Stimulated activated naive CD8-positive, alpha-beta T cell treated with anti-CD3 and anti-CD28 coated beads, Interleukin-15, Interleukin-2, amounts not matched to agents 100 ng/mL and 50 ng/mL, for 24 hours (primary cell): ENCODE results near the gene PRKCA.

Experiments used
- H3K27ac Mint-ChIP-seq: one replicate; pipeline ENCODE4 v1.8.0; 2021; ENCODE audit warnings: mild to moderate bottlenecking, mixed read lengths
- H3K27me3 Mint-ChIP-seq: one replicate; pipeline ENCODE4 v1.8.0; 2021; ENCODE audit warnings: mixed read lengths
- H3K36me3 Mint-ChIP-seq: one replicate; pipeline ENCODE4 v1.8.0; 2021; ENCODE audit warnings: low read depth, mixed read lengths
- H3K4me1 Mint-ChIP-seq: one replicate; pipeline ENCODE4 v1.8.0; 2021; ENCODE audit warnings: low read depth, mixed read lengths
- H3K4me3 Mint-ChIP-seq: one replicate; pipeline ENCODE4 v1.8.0; 2021; ENCODE audit warnings: mild to moderate bottlenecking, mixed read lengths
- H3K9me3 Mint-ChIP-seq: one replicate; pipeline ENCODE4 v1.8.0; 2021; ENCODE audit warnings: mixed read lengths

Gene PRKCA

DNA sequence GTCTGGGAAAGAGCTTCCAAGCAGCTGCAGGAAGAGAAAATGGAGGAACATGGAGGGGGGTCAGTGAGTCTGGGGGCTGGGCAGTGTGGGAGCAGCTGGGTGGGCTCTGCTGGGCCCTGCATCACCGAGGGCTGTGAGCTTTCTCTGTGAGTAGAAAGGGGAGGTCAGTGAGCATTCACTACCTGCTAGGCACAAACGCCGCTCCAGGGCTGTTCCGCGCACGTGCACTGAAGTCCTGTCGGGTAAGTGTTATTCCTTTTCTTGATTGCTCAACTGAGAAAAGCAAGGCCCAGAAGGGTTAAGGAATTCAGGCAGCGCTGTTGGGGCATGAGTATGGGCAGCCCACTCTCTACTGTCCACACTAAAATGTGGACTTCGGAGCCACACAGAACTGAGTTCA, 537.2 kb downstream of the PRKCA start:
- Mint-ChIP-seq H3K9me3 (no peaks in the 10 kb centered on the region), H3K4me1 (no peaks in the 10 kb centered on the region), H3K36me3 (no peaks in the 10 kb centered on the region)

DNA sequence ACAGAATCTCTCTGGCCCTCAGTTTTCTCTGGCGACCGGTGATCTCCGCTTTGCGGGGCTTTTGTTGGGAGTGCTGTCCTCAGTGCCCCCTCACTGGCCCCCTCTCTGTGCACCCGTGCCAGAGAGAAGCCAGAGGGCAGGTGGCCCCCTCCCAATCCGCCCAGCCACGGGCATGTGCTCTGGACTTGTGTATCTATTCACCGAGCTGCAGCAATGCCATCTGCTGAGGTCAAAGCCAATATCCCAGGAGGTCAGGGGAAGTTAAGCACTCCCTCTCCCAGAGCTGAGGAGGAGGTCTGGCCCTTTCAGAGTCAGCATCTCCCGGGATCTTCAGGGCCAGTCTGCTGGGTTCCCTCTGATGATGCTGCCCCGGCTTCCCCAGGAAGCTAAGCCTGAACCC, 537.6 kb downstream of the PRKCA start:
- H3K36me3 Mint-ChIP-seq: no peaks in the 10 kb centered on the region
- no peak overlapping the region for H3K4me3 Mint-ChIP-seq
- no peak overlapping the region for H3K27ac Mint-ChIP-seq
- H3K9me3 Mint-ChIP-seq: no peaks in the 10 kb centered on the region
- no peaks in the 10 kb centered on the region for H3K4me1 Mint-ChIP-seq
- peaks cover 29% of the 10 kb centered on the region for H3K27me3 Mint-ChIP-seq

More for the DNA sequence above, 537.2 kb downstream of the PRKCA start:
- Mint-ChIP-seq H3K4me3 (no peak overlapping the region), H3K27me3 (peaks cover 30% of the 10 kb centered on the region), H3K27ac (no peak overlapping the region)

DNA sequence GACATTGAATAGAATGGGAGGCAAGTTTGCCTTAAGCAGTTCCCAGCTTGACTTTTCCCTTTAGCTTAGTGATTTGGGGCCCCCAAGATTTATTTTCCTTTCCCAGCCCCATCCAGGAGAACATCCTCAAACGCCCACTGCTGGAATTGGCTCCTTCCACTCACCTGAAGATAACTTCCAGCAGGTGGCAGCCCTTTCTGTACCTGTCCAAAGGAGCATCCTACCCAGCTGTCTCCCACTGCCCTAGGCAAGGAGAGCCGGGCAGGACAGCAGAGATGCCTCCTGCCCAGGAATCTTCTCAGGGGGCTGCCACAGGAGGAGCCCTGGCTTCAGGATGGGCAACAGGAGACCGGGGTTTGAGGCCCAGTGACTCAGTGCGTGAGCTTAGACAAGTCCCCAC, 538.9 kb downstream of the PRKCA start:
- Mint-ChIP-seq H3K4me3 (no peak overlapping the region), H3K4me1 (no peaks in the 10 kb centered on the region), H3K9me3 (peaks cover 3% of the 10 kb centered on the region), H3K27ac (no peak overlapping the region), H3K27me3 (peaks cover 23% of the 10 kb centered on the region), H3K36me3 (no peaks in the 10 kb centered on the region)

DNA sequence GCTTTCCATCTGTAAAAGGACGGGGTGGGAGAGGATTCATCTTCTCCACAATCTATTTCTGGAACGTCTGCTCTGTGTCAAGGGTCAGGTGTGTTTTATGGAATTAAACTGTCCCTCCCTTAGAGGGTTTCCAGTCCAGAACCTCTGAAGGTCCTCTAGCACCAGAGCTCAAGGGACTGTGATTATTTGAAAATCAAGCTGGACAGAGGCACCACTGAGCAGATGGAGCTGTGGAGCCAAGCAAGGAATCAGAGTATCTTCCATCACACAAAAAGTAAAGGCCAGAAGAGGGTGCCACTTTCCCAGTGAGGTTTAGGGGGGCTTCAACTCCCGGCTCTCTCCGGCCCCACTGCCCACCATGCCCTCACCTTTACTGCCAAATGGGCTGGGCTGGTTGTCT, 539.3 kb downstream of the PRKCA start:
- Mint-ChIP-seq H3K9me3 (peaks cover 7% of the 10 kb centered on the region), H3K4me3 (no peak overlapping the region), H3K36me3 (no peaks in the 10 kb centered on the region), H3K27me3 (peaks cover 23% of the 10 kb centered on the region), H3K4me1 (no peaks in the 10 kb centered on the region), H3K27ac (no peak overlapping the region)

DNA sequence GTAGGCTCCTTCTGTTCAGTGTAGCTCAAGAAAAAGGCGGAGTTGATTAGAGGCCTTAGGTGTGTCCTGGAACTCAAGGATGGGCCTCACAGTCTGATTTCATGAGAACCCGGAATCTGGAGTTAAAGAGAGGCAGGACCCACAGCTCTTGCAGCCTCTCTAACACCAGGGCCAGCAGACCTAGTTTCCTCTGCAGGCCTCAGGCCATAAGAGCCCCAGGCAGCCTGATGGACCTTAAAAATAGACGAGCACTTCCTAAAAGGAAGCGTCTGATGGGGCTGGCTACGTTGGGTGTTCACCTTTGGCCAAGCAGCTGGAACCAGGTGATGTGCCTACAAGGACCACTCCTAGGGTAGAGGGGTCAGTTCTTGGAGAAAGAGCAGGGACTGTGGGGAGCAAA, 540.1 kb downstream of the PRKCA start:
- Mint-ChIP-seq H3K27ac (no peak overlapping the region), H3K4me1 (no peaks in the 10 kb centered on the region), H3K9me3 (peaks cover 13% of the 10 kb centered on the region), H3K4me3 (no peak overlapping the region), H3K27me3 (peaks cover 17% of the 10 kb centered on the region), H3K36me3 (no peaks in the 10 kb centered on the region)

DNA sequence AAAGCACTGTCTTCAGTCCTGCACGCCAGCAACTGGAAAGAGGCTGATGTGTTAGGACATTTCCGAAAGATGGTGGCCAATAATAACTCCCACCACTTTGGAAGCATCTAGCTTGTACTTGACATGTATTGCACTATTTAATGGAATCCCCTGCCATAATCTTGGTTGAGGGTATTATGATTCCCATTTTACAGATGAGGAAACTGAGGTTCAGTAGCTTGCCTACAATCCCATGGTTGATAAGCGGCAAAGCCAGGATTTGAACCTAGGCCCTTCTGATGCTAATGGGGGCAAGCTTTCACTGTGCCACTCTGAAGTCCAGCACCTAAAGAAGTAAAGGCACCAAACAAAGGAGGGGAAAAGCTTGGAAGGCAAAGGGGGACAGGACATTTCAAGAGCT, 540.5 kb downstream of the PRKCA start:
- peaks cover 15% of the 10 kb centered on the region for H3K27me3 Mint-ChIP-seq
- no peak overlapping the region for H3K27ac Mint-ChIP-seq
- peaks cover 13% of the 10 kb centered on the region for H3K9me3 Mint-ChIP-seq
- no peaks in the 10 kb centered on the region for H3K4me1 Mint-ChIP-seq
- H3K4me3 Mint-ChIP-seq: no peak overlapping the region
- no peaks in the 10 kb centered on the region for H3K36me3 Mint-ChIP-seq

DNA sequence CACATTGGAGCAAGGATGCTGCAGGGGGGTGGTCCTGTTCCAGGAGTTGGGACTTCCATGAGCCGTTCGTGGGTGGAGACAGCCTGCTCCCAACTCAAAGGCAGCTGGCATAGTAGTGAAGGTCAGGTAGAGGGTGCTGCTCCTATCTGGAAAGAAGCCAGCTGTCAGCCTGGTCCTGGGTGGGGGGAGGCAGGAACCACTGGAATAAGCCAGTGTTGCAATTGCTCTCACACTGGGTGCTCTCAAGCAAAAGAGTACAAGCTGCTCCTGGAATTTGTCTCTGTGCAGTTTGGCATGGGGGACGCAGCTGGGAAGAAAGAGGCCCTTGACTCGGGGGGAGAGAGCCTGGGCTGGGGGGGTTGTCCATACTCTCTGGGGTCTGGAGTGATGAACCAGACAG, 541.2 kb downstream of the PRKCA start:
- H3K4me3 Mint-ChIP-seq: no peak overlapping the region
- peaks cover 15% of the 10 kb centered on the region for H3K27me3 Mint-ChIP-seq
- H3K27ac Mint-ChIP-seq: no peak overlapping the region
- H3K9me3 Mint-ChIP-seq: peaks cover 13% of the 10 kb centered on the region
- H3K4me1 Mint-ChIP-seq: no peaks in the 10 kb centered on the region
- H3K36me3 Mint-ChIP-seq: no peaks in the 10 kb centered on the region

DNA sequence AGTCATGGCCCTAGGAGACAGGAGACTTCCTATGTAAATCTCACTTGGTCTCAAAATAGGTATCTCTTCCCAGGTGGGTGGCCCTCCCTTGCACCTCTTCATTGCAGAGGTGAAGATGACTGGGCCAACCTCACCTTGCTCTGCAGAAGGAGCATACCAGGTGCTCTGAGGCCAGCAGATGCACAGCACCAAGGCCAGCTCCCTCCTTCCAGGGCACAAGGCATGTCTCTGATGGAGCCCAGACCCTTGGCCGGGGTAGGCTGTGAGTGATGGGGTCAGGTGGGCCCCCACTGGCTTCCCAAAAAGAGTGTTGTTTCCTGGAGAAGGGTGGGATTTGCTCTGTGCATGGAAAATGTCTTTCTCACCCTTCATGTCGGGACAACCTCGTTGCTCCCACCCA, 545.3 kb downstream of the PRKCA start:
- Mint-ChIP-seq H3K4me1 (no peaks in the 10 kb centered on the region), H3K4me3 (no peak overlapping the region), H3K27ac (no peak overlapping the region), H3K36me3 (no peaks in the 10 kb centered on the region), H3K27me3 (peaks cover 7% of the 10 kb centered on the region), H3K9me3 (peaks cover 13% of the 10 kb centered on the region)

DNA sequence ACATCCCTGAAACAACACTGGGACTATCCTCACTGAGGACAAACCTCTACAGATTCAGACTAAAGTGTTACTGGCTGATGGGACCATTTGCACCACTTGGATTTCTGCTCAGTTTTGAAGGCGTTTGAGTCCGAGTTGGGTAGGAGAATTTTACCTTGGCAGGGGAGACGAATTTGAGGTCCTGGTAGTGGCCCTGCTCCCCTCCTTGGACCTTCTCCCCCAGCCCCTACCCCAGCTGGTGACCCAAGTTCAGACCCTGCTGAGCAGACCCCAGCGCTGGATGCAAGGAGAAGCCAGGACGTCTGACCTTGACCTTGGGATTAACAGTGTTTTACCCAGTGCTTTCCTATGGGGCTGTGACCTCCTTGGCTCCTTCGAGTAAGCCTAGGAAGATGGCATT, 546.1 kb downstream of the PRKCA start:
- H3K9me3 Mint-ChIP-seq: peaks cover 13% of the 10 kb centered on the region
- no peak overlapping the region for H3K4me3 Mint-ChIP-seq
- no peaks in the 10 kb centered on the region for H3K36me3 Mint-ChIP-seq
- no peak overlapping the region for H3K27ac Mint-ChIP-seq
- H3K27me3 Mint-ChIP-seq: peaks cover 7% of the 10 kb centered on the region
- no peaks in the 10 kb centered on the region for H3K4me1 Mint-ChIP-seq

DNA sequence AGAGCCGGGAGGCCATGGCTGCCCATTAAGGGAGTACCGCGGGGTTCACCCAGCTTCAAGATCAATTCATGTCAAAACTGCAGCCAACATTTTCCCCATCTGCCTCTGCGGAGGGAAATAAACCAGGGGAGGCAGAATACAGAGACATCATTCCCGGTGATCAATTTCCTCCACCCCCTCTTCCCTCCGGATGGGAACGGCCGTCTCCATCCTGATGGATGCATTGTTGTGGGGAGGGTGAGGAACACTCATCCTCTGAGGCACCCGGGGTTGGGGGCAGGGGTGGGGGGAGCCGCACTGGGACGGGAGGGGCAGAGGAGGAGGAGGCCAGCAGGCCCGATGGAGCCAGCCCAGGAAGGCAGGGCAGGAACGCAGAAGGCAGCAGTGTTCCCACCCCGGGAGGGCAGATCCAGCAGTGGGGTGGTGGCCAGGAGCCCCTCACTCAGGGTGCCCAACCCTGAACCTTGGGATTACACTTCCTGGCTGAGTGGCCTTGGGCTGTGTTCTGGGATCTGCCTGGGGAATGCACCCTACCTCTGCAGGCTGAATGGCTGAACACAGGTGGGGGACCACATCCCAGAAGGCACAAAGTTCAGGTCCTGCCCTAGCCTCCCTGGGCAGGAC, 546.7 kb downstream of the PRKCA start:
- Mint-ChIP-seq H3K9me3 (peaks cover 13% of the 10 kb centered on the region), H3K36me3 (no peaks in the 10 kb centered on the region), H3K27me3 (peaks cover 7% of the 10 kb centered on the region)

DNA sequence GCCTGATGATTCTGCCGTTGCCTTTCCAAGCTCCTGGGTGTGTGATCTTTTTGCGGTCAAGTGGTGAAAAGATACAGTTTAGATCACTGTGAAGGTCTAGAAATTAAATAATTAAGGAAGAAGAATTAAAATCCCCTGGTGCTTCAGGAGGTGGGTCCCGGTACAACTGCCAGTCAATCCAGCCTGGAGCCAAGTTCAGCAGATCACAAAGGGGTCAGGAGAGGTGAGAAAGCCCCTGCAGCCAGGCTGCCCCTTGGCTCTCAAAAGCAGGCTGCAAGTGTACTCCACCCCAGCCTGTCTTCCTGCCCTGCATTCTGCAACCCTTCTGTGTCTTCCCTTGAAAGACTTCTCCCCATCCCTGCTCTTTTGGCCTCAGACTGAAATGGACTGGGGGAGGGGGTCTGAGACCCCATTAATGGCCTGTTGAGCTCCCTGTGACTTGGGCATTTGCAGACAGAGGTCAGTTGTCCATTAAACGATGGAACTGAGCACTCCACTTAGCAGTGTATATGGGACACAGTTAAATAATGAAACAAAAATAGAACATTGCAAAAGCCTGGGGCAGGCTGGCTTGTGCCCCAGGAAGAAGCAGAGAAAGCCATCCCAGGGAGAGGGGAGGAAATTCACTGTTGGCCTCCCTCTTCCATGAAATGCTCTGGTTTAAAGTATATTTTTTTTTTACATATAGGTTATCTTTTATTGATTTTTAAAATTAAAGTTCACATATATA, 547.6 kb downstream of the PRKCA start:
- H3K9me3 Mint-ChIP-seq: peaks cover 13% of the 10 kb centered on the region
- no peak overlapping the region for H3K4me3 Mint-ChIP-seq
- no peaks in the 10 kb centered on the region for H3K4me1 Mint-ChIP-seq
- H3K36me3 Mint-ChIP-seq: no peaks in the 10 kb centered on the region
- no peak overlapping the region for H3K27ac Mint-ChIP-seq
- H3K27me3 Mint-ChIP-seq: peaks cover 7% of the 10 kb centered on the region

More for the DNA sequence above, 546.7 kb downstream of the PRKCA start:
- Mint-ChIP-seq H3K27ac (no peak overlapping the region), H3K4me1 (no peaks in the 10 kb centered on the region), H3K4me3 (no peak overlapping the region)

DNA sequence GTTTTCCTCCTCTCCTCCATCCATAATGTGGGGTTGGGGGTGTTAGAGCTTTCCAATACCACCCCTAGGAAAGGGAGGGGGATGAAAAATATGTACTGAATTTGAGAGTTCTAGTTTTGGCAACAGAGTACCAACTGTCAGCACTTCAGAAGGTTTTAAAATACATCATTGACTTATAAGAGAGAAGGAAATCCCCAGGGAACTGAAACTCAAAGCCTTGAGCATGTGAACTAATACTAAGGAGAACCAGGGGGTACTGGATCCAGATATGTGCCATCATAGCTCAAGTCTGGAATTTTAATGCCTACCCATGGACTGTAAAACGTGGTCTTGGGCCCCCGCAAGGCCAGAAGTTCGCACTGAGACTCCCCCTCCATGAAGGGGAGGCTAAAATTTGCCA, 548.3 kb downstream of the PRKCA start:
- no peak overlapping the region for H3K27ac Mint-ChIP-seq
- H3K27me3 Mint-ChIP-seq: peaks cover 7% of the 10 kb centered on the region
- no peak overlapping the region for H3K4me3 Mint-ChIP-seq
- no peaks in the 10 kb centered on the region for H3K4me1 Mint-ChIP-seq
- peaks cover 11% of the 10 kb centered on the region for H3K9me3 Mint-ChIP-seq
- H3K36me3 Mint-ChIP-seq: no peaks in the 10 kb centered on the region

DNA sequence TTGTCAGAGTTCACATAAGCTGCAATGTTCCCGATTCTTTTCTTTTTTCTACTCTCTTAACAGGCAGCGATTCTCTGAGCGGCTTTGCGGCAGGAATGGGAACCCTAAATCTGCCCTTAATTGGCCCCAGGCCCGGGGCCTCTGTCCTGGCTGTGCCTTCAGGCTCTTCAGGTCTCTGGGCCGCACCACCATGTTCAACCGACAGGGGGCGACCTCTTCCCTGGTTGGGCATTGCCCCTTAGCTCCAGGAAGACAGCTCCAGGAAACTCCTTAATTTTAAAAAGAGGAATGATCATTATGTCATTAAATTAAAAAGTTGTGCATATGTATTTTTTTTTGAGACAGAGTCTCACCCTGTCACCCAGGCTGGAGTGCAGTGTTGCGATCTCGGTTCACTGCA, 552.8 kb downstream of the PRKCA start:
- no peaks in the 10 kb centered on the region for H3K9me3 Mint-ChIP-seq
- H3K4me3 Mint-ChIP-seq: no peak overlapping the region
- no peaks in the 10 kb centered on the region for H3K36me3 Mint-ChIP-seq
- H3K4me1 Mint-ChIP-seq: peaks cover under 1% of the 10 kb centered on the region
- H3K27me3 Mint-ChIP-seq: no peaks in the 10 kb centered on the region
- H3K27ac Mint-ChIP-seq: no peak overlapping the region

DNA sequence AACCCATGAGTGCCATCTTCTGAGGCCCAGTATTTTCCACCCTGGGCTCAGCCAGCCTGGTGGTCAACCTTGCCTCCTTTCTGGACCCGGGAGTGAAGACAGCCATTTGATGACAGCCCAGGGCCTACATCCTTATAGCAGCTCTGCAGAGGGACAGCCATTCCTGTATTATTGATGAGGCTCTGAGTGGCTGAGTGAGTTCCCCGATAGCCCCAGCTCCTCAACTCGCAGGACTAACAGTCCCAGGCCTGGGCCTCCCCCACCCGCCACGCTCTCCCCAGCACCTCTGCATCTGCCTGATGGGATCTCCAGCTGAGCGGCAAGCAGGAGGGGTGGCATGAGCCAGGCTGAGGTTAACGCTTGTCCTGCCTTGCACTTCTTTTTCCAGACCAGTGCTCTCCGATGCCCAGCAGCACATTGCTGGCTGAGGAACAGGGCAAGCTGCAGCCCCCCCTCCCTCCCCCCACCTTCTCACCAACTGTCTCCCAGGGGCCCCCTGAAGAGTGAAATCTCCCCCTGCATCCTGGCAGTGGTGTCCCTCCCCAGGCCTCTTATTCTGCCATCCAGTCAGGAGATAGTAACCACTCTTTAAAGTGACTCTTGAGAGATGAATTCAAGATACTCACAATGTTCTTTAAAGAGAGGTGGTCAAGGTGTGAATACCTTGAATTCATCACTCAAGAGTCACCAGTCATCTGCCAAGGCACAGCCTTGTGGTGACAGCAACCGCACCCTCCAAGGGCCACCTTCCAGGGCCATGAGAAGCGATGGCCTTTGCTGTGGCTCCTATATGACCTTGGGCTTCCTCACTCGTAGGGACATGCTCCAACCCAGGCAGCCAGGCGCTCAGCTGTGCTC, 556.0 kb downstream of the PRKCA start:
- Mint-ChIP-seq H3K36me3 (no peaks in the 10 kb centered on the region), H3K27ac (no peak overlapping the region), H3K9me3 (no peaks in the 10 kb centered on the region), H3K4me1 (peaks cover 3% of the 10 kb centered on the region), H3K27me3 (peaks cover 4% of the 10 kb centered on the region), H3K4me3 (no peak overlapping the region)

DNA sequence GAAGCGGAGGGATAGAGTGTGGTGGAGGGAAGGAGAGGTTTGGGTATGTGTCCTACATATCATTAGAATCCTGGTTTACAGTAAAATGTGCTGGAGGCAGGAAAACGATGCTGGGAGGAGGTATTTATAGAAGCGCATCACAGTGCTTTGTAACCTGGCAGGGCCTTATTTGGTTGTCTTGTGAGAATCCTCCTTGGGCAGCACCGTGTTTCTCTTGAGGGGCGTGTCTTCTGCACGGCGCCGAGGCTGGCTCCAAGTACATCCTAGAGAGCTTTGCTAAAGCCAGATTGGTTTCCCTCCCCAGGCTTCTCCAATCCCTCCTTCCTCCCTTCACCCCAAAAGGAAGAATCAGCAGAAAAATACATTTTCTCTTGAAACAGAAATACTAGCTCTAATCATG, 556.9 kb downstream of the PRKCA start:
- Mint-ChIP-seq H3K9me3 (no peaks in the 10 kb centered on the region), H3K4me1 (peaks cover 3% of the 10 kb centered on the region), H3K27ac (no peak overlapping the region), H3K4me3 (no peak overlapping the region), H3K27me3 (peaks cover 8% of the 10 kb centered on the region), H3K36me3 (no peaks in the 10 kb centered on the region)
